ENCODE measurements around the gene ASCL1. TPM values are rescaled to one million over a fixed set of nuclear protein-coding genes. Genes with fewer than 3 reads are reported as not detected.

The ASCL1 gene
- polyA plus RNA-seq, 1 of the 3 experiments (the other 2 are of a cell fraction) = 0.21 TPM

- H3K4me1 ChIP-seq (ENCODE audit: control insufficient read depth in 1 of 2, insufficient read depth in 2 of 2, low read depth in 1 of 2, low read length in 1 of 2) = no peaks in the 10 kb centered on the region; a peak in 1 of 4 replicates
- TF ChIP-seq EP300 (IDR thresholded peaks at IDR 0.05; ENCODE audit: borderline replicate concordance in 1 of 2, low read depth in 1 of 2, low read length in 1 of 2) (no peak), TCF12 (IDR thresholded peaks at IDR 0.05) (no peak), EZH2phosphoT487 (IDR thresholded peaks at IDR 0.05; ENCODE audit: borderline replicate concordance, low read depth) (no peak), TAF1 (IDR thresholded peaks at IDR 0.05; ENCODE audit: borderline replicate concordance, low read depth, low read length) (no peak), RAD21 (IDR thresholded peaks at IDR 0.05; ENCODE audit: low read length) (no peak), YY1 (IDR thresholded peaks at IDR 0.05; ENCODE audit: low read depth) (no peak), FOSL2 (IDR thresholded peaks at IDR 0.05; ENCODE audit: borderline replicate concordance, low read depth) (no peak), MAX (IDR thresholded peaks at IDR 0.05; ENCODE audit: low read depth) (no peak), NRF1 (IDR thresholded peaks at IDR 0.05; ENCODE audit: low read depth, low read length) (no peak), FOXJ3 (CRISPR knock-in tag; IDR thresholded peaks at IDR 0.05) (no peak), ZBTB33 (IDR thresholded peaks at IDR 0.05; ENCODE audit: borderline replicate concordance, low read depth) (no peak), MXI1 (IDR thresholded peaks at IDR 0.05; ENCODE audit: low read depth, low read length) (no peak), JUND (IDR thresholded peaks at IDR 0.05) (no peak), RFX5 (IDR thresholded peaks at IDR 0.05; ENCODE audit: low read length) (no peak), PBX3 (IDR thresholded peaks at IDR 0.05) (no peak), SMC3 (IDR thresholded peaks at IDR 0.05; ENCODE audit: low read depth, low read length) (no peak), RCOR1 (IDR thresholded peaks at IDR 0.05; ENCODE audit: low read length) (no peak), GATA2 (CRISPR knock-in tag; IDR thresholded peaks at IDR 0.05) (no peak), RXRA (IDR thresholded peaks at IDR 0.05; ENCODE audit: borderline replicate concordance, low read depth) (no peak), MEF2A (IDR thresholded peaks at IDR 0.05; ENCODE audit: borderline replicate concordance, low read depth) (no peak)
- POLR2A ChIA-PET = no interaction called here
These were observed 36.2 kb upstream of the ASCL1 start for GRCh38 chr12:102921240-102921639.

More at GRCh38 chr12:102921240-102921639, 36.2 kb upstream of the ASCL1 start:
- no peaks in the 10 kb centered on the region for H3K79me2 ChIP-seq (ENCODE audit: insufficient read depth)
- H3K4me2 ChIP-seq = no peak overlapping the region
- no peaks in the 10 kb centered on the region for H3K36me3 ChIP-seq (replicated peaks in 1 of 2; ENCODE audit: control insufficient read depth in 1 of 2, insufficient read depth in 2 of 2, low read length in 1 of 2)
- no peaks in the 10 kb centered on the region for H4K20me1 ChIP-seq (ENCODE audit: insufficient read depth)
- H3F3A ChIP-seq (replicated peaks; ENCODE audit: insufficient read depth) = no peaks in the 10 kb centered on the region
- H3K9ac ChIP-seq = no peak overlapping the region
- H3K9me2 ChIP-seq = no peaks in the 10 kb centered on the region
- no peak overlapping the region for H2AFZ ChIP-seq (ENCODE audit: low read depth)
- no peak overlapping the region for H3K4me3 ChIP-seq (ENCODE audit: low read depth in 2 of 2, low read length in 1 of 2)
- H3K27ac ChIP-seq (ENCODE audit: low read depth in 2 of 2, low read length in 1 of 2) = no peak overlapping the region
- no peaks in the 10 kb centered on the region for H3K9me3 ChIP-seq
- CTCF ChIA-PET = interaction anchor here (0.9 kb wide), 1 partner anchor 627 kb away, joined by 3 read pairs; no protein-coding TSS in a partner anchor
- H3K27me3 ChIP-seq (ENCODE audit: insufficient read depth) = no peaks in the 10 kb centered on the region
- no peak for DNase-seq
